OCI-M2 (cell line): ENCODE measurements around the gene MISP.
"Not testable (repeated sequence)": the region's sequence is repeated elsewhere in the genome, so short reads cannot be mapped to it uniquely, and the experiment has no call there.

Experiments
- DNase-seq: peaks from one replicate; lab custom pipeline; 2025; ENCODE audit not compliant: unreplicated experiment; lab: John Stamatoyannopoulos, UW

Gene MISP

GRCh38 chr19:750640-751423 lies at the start of gene MISP:
MISP (plus strand) TSS chr19:751112; CDS start chr19:756947, 5,835 bp downstream.
- no peak for DNase-seq

DNA sequence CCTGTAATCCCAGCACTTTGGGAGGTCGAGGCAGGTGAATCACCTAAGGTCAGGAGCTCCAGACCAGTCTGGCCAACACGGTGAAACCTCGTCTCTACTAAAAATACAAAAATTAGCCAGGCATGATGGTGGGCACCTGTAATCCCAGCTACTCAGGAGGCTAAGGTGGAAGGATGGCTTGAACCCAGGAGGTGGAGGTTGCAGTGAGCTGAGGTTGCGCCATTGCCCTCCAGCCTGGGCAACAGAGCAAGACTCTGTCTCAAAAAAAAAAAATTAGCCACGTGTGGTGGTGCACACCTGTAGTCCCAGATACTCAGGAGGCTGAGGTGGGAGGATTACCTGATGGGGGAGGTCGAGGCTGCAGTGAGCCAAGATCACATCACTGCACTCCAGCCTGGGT lies 48.1 kb upstream of the MISP start:
- not testable (repeated sequence) for DNase-seq

DNA sequence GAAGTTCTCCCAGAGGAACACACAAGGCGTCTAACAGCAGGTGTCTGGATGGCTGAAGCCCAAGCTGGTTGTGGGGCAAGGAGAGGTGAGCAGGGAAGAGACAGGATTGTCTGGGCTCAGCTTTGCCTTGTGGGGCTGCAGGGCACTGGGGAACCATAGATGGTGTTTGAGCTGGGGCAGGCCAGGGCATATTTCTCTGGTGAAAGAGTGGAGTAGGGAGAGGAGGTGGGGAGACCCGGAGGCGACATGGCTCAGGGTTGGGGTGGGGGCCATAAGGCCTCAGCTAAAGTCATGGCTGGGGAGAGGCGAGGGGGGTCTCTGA lies 47.6 kb upstream of the MISP start:
- no peak for DNase-seq

DNA sequence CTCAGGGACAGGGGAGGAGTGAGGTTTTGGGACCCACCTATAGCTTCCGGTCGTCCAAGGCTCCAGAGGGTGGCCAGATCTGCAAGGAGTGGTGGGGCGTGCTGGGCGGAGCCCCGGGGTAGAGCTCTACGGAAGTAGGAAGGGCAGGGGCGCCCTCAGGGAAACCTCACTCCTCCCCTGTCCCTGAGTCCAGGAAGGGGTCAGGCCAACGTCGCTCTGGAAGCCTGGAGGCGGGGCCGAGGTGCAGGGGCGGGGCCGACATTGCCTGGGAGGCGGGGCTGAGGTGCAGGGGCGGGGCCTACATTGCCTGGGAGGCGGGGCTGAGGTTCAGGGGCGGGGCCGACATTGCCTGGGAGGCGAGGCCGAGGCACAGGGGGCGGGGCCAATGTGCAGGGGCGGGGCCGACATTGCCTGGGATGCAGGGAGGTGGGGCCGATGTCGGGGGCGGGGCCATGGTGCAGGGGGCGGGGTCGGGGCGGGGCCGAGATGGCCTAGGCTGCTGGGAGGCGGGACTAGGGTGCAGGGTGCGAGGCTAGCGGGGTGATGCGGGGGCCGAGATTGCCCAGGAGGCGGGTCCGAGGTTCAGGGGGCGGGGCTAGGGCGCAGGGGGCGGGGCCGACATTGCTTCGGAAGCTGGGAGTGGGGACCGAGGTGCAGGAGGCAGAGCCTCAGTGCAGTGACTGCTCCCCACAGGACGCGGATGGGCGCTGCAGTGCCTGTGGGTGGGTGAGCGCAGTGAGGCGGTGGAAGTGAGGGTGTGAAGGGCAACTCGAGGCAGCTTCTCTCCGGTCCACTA lies 47.1 kb upstream of the MISP start:
- DNase-seq = no peak

- no peak for DNase-seq
Measured at GRCh38 chr19:704447-704741, 46.5 kb upstream of the MISP start.

GRCh38 chr19:708154-709143 lies 42.5 kb upstream of the MISP start, which contains the start of gene PALM:
PALM (plus strand) TSS chr19:708935; CDS start chr19:709147, 212 bp downstream.
- DNase-seq = no peak

DNA sequence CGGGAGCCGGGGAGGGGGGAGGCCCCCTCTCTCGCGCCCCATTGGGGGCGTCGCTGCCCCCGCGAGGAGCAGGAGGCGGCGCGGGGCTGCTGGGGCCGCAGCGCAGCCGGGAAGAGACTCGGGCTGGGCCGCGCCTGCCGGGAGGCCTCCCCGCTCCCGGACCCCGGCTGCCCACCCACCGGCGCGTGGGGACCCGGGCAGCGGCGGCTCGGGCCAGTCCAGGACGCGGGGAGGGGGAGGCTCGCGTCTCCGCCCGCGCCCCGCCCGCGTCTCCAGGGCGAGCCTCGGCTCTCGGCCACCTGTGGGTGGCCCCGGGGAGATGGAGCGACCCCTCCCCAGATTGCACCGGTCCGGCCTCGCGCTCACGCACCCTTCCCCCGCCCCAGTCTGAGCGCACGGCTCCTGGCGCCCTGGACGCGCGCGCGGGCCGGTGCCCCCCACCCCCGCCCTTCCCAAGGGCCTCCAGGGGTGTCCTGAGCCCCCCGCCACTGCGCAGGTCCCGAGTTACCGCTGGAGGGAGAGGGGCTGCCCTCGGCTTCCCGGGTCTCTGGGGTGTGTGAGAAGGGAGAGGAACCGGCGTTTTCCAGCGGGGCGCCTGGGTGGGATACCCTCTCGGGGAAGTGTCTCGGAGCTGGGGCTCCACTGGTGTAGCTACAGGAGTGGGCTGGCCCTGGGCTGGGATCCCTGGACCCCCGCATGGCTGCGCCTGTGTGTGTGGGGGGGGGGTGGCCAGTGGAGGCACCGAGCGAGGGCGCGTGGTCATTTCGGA lies 41.5 kb upstream of the MISP start:
- DNase-seq = no peak

GRCh38 chr19:709965-710571 lies 40.8 kb upstream of the MISP start:
- DNase-seq = no peak

GRCh38 chr19:710767-711166 lies 40.1 kb upstream of the MISP start:
- DNase-seq = no peak

- DNase-seq = no peak
Measured at GRCh38 chr19:711254-711653, 39.7 kb upstream of the MISP start.

- no peak for DNase-seq
Measured at GRCh38 chr19:715347-715746, 35.6 kb upstream of the MISP start.

- DNase-seq = no peak
Measured at GRCh38 chr19:718251-718951, 32.5 kb upstream of the MISP start.

DNA sequence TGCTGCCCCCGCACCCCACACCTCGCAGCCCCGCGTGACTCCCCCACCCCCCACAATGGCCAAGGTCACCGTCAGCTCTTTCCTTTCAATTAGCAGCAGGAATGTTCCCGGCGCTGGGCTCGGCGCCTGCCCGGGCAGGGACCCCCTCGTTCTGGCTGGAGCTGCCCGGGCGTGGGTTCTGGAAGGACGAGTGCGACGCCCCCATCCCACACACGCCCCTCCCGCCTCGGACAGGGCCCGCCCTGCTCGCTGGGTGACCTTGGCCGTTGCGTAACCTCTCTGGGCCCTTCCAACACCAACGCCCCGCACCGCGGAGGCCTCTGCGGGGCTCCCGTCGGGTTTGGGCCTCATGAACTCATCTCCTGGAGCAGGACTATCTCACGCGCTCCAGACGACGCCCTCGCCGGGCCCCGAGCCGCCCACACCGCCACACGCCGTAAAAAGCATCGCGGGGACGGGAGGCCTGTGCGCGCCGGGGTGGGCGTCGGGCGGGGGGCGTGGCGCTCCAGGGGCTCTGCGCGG lies 31.9 kb upstream of the MISP start:
- no peak for DNase-seq

GRCh38 chr19:719636-720344 lies 31.1 kb upstream of the MISP start:
- DNase-seq = no peak

DNA sequence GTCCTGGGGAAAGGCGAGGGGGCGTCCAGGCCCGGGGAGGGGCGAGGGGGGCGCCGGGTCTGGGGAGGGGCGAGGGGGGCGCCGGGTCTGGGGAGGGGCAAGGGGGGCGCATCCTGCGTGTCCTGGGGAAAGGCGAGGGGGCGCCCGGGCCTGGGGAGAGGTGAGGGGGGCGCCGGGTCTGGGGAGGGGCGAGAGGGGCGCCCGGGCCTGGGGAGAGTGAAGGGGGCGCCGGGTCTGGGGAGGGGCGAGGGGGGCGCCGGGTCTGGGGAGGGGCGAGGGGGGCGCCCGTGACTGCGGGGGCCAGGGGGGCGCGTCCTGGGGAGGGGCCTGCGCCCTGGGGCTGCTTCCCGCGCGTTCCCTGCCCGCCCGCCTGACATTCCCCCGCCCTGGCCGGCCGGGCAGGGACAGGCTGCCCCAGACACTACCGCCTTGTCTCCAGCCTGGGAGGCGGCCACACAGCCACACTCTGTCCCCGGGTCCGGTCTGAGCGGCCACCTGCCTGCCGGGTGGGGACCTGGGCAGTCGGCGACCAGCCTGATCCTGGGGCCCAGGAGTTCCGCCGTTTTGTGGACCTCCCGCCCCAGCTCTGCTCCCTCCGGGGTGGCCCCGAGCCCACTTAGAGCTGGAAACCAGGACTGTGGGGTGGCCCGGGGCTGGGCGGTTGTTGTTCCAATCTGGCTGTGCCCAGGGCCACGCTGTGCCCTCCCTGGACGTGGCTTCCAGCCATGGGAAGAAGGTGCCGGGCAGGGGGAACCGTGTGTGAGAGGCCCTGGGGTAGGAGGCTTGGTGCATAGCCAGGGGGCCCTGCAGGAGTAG lies 30.4 kb upstream of the MISP start:
- DNase-seq = no peak

DNA sequence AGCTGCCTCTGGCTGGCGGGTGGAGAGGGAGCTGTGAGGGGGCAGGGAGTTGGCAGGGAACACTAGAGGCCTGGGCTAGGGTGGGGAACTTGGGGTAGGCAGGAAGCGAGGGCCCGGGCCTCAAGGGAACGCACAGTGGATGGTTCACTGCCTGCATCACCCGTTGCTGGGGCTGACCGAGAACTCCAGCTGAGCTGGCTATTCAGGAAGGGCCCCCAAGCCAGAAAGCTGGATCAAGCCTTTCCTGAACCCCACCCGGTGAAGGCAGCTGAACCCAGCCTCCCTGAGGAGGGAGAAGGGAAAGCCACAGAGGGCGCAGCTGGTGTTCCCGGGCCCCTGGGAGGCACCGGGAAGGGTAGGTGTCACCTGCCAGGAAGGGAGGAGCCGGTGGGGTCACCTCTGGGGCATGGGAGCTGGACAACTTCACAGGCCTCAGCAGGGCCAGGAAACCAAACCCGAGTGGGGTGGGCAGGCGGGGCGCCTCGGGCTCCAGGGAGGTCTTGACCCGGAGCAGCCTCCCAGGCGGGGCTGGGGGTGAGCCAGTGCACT lies 28.3 kb upstream of the MISP start:
- no peak for DNase-seq

- DNase-seq = no peak
Measured at GRCh38 chr19:723247-723646, 27.7 kb upstream of the MISP start.

- DNase-seq = no peak
Measured at GRCh38 chr19:723714-724113, 27.2 kb upstream of the MISP start.
